Neural progenitor cell (in vitro differentiated cells): ENCODE measurements around the gene CREBBP.

ENCODE experiments used
- CTCF ChIP-seq: fragments of 200-600 bp; sonication (generic); IDR thresholded peaks from 2 replicates; pipeline ENCODE4 v1.5.1; 2017; ENCODE audit warnings: antibody characterized with exemption, mild to moderate bottlenecking
- EZH2 ChIP-seq: fragments of 200-600 bp; sonication (generic); IDR thresholded peaks from 2 replicates; pipeline ENCODE4 v1.6.1; 2017; ENCODE audit warnings: antibody characterized with exemption, mild to moderate bottlenecking, moderate library complexity

DNA sequence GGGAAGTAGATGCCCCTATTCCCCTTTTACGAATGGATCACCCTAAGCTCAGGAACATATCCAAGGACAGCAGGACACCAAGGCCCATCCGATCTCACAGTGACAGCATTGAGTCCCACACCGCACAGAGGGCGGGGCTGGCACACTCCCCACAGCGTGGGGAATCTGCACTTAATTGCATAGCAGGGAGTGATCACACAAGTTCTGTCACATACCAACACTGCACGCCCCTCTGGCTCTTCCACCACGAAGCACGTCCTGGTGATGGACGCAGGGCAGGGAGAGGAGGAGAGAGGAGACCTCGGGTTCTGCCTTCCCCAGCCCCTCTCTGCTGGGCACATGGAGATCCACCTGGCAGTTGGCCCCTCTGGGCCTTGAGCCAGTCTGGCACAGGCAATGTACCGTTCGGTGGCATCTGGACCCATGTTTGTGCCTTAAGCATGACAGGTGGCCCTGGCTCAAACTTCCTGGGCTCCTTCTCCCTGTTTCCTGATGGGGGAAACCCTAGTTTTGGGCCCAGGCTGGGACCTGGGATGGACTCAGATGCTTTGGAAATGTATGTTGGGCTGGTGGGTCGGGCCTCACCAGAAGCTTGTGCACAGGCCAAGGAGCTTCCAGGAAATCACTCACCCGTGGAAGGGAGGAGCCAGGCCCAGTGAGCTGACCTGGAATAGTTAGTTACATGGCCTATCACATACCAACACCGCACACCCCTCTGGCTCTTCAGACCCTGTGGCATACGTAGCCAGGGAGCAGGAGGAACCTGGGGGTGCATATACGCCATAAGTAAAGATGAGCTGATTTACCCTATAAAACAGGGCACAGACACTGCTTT, 35.1 kb upstream of the CREBBP start:
- no peak for TF ChIP-seq CTCF
- TF ChIP-seq EZH2, result no peak
